Glomerular visceral epithelial cell (primary cell): Measurements from ENCODE around the gene SMCO4.
A peak's percentile ranks its signal among the peaks of the same experiment; 100 is the strongest.
"Not testable (repeated sequence)": the region's sequence is repeated elsewhere in the genome, so short reads cannot be mapped to it uniquely, and the experiment has no call there.

Source experiments
- DNase-seq: peaks from one replicate; pipeline ENCODE4 v3.0.0-alpha.2; 2016; ENCODE audit errors: extremely low spot score

SMCO4 gene

GRCh38 chr11:93477684-93478234 is 65.4 kb downstream of the SMCO4 start:
- DNase-seq = no peak

GRCh38 chr11:93476796-93477195 is 66.4 kb downstream of the SMCO4 start:
- no peak for DNase-seq

GRCh38 chr11:93474123-93474522 is 69.1 kb downstream of the SMCO4 start:
- no peak for DNase-seq

GRCh38 chr11:93468290-93468689 is 74.9 kb downstream of the SMCO4 start:
- DNase-seq = no peak

- DNase-seq = no peak
Observed at GRCh38 chr11:93467054-93467453, 76.1 kb downstream of the SMCO4 start.

- DNase-seq = no peak
Observed at GRCh38 chr11:93464927-93465540, 78.2 kb downstream of the SMCO4 start.

- not testable (repeated sequence) for DNase-seq
Observed at GRCh38 chr11:93463666-93464065, 79.5 kb downstream of the SMCO4 start.

GRCh38 chr11:93458286-93458685 is 84.9 kb downstream of the SMCO4 start:
- no peak for DNase-seq

- DNase-seq = peak; percentile 58
Observed at GRCh38 chr11:93444617-93445073, 98.5 kb downstream of the SMCO4 start.

GRCh38 chr11:93443232-93443631 is 100.0 kb downstream of the SMCO4 start:
- not testable (repeated sequence) for DNase-seq

GRCh38 chr11:93432247-93432646 is 110.9 kb downstream of the SMCO4 start:
- no peak for DNase-seq
